Hippocampal formation (tissue), 2 donors: Measurements from ENCODE around the gene MAS1L.

ENCODE experiments used
- DNase-seq, 2 donors: peaks; one replicate each; lab custom pipeline; 2025; lab: John Stamatoyannopoulos, UW

The MAS1L gene

DNA sequence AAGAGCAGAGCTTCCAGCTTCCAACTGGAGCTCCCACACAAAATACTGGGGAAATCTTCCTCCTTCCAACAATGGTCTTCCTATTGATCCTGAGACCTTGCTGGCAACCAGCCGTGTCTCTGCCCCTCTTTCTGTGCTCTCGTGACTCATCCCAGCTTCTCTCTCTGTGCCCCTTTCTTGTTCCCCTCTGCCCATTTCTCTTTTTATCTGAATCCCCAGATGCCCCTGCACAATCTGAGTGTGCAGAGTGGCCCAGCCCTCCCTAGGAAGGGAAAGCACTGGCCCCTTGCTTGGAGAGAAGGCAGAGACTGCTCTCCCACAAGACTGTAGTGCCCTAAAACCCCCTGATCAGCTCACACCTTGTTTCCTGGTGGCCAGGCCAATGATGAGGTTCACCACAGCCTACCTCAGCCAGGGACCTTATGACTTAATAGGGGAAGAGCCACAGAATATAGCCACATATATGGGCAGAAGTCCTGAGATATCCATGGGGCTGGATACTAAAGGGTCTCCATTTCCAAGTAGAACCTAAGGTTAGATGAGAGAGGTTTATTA, 23.1 kb upstream of the MAS1L start:
- DNase-seq, result no peak

DNA sequence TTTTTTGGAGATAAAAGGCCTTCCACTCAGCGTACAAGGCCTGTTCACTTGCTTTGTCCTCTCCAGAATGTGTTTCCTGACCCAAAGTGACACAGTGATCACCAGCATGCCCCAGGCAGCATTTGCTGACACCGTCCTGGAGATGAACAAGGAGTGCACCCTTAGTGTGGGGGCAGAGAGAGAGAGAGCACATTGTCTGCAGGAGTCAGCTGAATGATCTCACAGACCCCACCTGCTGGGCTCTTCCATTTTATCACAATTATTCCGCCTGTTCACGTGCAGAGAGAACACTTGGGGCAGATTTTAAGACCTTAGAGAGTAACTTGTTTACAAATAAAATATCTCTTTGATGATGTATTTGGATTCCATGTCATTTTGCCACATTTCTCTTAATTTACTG, 22.4 kb upstream of the MAS1L start:
- no peak for DNase-seq

DNA sequence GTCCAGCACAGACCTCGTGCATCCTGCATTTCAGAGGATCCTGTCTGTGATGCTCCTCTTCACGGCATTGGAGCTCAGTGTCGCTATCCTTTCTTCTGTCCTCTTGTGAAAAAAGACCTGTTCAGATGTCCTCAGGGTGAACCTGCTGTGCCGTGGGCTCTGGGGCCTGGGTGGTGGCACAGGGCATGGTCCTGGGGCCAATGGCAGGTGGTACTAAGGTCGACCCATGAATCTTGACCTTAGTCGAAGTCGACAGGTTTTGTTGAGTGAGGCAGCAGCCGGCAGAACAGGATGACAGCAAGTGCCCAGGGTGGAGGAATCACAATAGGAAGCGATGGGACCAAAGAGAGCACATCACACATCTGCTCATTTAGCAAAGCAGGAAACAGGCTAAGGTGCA, 22.0 kb upstream of the MAS1L start:
- DNase-seq, result no peak

DNA sequence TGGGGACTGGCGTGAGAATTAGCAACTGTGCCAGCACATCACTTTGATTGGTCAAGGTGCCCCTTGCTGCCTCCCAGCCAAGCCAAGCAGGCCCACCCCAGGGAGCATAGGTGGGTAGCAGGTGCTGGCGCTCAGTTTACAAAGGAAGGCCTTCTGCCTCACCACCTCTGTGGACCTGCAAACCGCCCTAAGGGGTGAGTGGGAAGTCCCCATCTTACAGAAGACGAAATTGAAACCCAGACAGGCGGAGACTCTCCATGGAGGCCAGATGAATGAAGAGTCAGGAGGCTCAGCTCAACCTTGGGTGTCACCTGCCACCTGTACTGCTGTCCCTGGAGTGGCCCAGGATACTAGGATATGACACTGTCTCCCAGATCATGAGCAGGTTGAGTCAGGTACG, 21.5 kb upstream of the MAS1L start:
- DNase-seq, result no peak

DNA sequence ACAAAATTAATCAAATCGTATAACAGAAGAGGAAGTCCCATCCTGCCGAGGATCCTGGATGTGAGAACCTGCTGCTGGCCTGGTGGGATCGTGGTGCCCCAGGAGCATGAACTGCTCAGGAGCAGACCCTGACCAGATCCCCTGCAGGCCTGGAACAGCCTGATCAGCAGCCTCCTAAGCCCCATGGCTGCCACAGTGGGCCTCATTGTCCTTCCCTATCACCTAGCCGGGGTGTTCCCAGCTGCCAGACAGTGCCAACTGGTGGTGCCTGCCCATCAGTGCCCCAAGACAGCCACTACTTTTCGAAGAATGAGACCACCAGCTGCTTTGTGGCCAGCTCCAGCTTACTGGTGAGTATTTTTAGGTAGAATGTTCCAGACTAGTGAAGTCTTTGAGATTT, 19.6 kb upstream of the MAS1L start:
- no peak for DNase-seq

DNA sequence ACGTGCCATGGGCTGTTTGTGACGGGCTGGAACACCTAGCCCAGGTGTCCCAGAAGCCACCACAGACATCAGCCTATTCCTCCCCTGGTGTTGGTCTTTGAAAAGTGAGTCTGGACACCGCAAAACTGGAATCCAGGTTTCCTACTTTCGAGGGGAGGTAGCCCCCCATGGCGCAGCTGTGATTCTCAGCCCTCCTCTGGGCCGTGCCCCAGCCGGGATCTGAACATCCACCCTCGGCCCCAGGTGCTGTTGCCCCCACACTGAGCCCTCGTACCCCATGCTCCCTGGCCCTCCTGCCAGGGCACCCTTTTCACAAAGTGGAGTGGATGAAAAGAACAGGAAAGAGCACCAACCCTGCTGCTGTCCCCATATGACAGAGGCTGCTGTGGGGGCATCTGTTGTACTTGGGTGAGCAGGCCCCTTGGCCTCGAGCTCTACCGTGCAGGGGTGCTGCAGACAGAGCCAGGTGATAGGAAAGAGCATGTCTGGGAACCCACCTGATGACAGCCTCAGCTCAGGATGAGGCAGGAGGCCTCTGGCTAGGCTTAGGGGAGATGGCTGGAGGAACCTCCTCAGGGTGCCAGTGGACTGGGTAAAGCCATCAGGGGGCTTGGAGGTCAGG, 18.8 kb upstream of the MAS1L start:
- no peak for DNase-seq

DNA sequence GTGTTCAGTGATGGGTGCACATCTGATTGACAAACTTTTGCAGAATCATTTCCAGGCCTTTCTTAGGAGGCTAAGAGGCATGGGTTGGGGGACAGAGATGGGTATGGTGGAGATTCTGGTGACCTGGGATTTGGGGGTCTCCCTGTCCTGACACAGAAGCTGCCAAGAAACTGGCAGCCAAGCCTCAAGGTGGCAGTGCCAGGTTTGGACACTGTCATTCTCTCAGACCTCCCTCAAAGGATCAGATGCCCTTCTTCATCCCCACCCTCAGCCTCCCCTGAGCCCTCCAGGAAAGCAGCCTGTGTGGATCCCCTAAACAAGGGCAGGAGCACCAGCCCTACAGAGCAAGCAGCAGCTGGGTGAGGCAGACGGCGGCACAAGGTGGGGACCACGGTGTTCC, 18.1 kb upstream of the MAS1L start:
- DNase-seq, result no peak

DNA sequence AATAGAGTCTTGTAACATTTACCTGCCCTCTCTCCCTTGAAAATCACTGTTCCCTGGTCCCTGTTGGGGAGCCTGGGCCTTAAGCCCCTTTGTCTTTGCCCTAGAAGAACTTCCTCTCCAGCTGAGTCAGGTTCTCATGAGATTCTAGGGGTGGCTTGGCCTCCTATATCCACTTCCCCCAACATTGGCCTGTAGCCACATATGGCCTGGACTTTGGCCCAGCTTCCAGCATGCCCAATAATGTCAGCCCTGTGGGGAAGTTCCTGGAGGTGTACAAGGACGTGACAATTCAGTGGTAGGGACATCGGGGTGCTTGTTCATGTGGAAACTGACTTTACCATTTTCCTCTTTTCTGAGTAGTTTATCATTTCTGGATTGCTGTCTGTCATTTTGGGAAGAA, 17.2 kb upstream of the MAS1L start:
- DNase-seq, result no peak

DNA sequence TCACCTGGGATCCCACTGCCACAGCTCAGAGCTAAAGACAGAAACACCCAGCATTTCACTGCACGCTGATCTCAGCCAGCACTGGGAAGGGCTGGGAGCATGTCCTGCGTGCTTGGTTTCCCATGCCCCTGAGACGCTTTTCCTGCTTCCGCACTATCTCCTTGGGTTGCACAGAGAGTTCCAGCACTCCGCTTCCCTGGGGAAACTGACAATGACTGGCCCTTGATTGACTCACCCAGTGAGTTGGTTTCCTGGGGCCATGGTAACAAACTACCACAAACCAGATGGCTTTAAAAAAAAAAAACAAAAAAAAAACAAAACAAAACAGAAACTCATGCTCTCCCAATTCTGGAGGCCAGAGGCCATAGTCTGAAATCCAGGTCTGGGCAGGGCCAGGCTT, 14.8 kb upstream of the MAS1L start:
- no peak for DNase-seq

DNA sequence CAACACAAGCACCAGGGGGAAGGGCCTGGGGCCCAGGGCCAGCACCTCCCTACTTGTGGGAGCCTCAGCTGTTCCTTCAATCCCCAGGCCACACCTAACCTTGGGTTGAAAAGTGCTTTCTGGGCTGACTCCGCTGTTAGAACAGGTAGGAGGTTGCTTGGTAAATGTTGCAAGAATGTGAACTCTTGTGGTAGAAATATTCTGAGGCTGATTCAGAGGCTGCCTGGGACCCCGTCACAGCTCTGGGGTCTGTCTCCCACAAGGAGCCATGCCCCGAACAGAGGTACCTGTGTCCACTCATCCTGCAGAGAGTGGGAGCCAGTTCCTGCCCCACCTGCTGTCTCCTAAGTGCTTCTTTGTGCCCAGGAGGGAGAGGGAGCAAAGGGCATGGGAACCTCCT, 14.4 kb upstream of the MAS1L start:
- DNase-seq, result no peak

DNA sequence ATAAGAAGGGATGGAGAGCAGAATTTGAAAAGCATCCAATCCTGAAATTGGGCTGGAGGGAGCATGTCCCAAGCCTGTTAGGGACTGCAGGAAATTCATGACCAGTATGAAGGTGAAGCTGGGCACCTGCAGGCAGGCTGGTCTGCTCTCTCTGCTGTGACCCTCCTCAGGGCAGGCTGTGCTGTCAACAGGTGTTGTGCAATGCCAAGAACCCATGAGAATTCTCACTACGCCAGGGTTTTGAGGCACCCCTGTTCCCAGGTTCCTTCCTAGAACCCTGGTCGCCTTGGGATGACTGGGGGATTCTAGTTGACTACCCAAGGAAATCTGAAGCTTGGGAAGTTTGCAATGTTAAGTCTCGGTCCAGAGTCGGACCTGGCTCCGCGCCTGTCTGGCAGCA, 13.3 kb upstream of the MAS1L start:
- no peak for DNase-seq

DNA sequence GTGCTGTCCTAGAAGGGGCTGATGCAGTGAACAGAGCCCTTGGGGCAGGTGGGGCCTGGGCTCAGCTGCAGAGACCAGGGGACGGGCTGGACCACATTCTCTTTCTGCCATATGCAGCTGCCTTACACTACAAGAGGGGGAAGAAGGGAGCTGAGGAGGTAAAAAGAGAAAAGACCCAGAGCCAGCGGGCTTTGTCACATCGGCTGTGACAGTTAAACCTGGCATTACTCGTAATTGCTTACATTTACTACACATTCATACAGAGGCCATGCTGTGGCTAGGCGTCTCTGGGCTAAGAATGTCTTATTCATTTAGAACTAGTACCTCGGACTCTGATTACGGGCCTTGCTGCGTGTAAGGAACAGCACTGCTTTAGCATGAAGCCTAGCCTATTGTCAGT, 12.8 kb upstream of the MAS1L start:
- DNase-seq, result no peak

DNA sequence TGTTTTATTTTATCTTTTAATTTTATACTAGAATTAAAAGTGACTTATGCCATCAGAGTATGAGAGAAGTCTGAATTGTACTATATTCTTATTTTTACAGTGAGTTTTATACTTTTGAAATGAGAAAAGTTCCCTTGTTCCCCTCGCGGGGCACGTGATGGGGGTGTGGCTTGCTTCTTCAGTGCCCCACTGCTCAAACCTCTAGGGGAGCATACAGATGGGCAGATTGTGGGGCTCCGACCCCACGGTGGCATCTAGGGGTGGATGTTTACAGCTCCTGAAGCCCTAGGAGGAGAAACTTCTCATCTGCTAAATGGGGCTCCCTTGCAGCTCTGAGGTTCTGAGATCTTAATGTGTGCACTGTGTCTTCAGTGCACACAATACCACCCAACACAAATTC, 11.9 kb upstream of the MAS1L start:
- DNase-seq, result no peak

DNA sequence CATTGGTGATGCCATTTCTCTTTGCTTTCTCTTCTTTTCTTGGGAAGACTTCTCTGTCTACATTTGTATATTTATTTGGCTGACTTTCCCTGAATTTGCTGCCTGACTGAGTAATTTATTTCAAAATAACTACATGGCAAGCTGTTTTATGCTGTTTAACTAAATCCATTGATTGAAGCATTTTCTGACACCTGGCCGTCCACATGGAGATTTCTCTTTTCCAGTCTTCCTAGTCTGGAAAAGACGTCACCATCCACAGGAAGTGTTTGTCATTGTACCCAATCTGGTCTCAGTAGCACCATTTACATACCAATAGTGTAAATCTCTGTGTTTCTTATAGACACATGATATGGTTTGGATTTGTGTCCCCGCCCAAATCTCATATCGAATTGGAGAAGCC, 9.2 kb upstream of the MAS1L start:
- DNase-seq, result no peak

DNA sequence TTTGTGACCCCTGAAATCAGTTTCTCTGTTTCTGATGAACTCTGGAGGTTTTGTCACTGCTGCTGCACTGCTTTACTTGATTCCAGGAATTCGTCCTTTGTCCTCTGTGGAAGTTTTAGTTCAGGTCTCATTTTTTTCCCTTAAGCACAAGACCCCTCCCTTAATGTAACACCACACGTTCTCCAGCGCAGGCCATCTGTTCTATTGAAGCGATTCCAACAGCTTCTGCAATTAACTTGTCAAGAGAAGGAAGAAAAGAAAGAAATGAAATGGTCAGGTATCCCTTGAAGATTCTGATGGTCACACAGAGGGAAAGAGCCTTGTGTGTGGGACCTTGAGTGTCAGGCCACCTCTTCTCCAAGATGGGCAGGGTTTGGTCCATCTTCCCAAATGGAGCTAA, 7.8 kb upstream of the MAS1L start:
- DNase-seq, result no peak

DNA sequence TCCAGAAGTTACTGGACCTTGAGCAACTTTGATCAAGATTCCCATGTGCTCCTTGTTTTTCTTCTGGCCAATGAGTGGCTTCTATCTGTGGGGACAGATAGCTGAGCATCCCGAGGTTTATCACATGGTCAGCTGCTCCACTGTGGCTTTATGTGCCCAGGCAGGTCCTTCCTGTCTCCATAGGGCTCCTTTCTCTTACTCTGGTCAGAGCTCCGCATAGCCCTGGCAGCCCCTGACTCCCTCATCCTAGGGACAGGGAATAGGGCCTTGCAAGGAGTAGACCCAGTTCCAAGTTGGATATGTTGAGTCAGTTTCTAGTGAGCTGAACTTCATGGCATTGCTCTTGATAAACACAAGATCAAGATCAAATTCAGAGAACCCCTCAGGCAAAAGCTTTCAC, 6.4 kb upstream of the MAS1L start:
- no peak for DNase-seq

DNA sequence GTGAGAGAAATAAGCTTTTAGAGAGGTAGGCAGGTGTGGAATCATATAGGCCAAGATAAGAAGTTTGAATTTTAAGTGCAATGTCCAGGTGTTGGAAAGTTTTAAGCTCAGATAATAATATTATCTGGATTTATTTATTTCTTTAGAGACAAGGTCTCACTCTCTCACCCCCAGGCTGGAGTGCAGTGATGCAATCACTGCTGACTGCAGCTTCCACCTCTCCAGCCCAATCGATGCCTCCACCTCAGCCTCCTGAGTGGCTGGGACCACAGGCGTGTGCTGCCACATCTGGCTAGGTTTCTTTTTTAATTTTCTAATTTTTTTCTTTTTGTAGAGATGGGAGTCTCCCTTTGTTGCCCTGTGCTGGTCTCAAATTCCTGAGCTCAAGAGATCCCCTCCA, 5.5 kb upstream of the MAS1L start:
- no peak for DNase-seq

DNA sequence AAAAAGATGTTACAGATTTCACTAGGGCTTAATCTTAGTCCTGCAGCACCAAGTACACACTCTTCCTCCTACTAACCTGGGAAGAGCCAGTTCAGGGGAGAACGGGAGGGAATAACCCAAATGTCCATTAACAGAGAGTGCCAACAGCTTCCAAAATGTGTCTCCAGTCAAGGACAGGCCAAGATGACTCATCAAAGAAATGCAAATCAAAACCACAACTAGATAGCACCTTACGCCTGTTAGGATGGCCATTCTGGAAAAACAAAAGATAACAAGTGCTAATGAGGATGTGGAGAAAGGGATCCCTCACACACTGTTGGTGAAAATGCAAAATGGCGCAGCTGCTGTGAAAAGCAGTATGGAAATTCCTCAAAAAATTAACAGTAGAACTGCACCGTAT, 3.8 kb upstream of the MAS1L start:
- no peak for DNase-seq

DNA sequence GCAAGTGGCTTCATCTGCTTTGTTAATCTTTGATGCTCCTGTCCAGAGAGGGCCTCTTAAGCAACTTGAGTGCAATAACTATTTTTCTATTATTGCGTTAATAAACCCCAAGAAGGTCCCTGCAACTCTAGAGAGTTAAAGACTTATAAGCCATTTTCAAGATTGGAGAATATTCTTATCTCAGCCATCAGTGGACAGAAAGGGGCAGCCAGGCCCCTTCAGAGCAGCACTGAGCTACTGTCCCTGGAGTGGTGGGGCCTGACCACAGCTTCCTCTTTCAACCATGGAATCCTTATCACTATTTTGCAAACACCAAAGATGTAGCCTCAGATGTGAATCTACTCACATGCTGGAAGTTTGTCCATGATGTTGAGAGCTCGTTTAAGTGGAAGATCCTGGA, 2.8 kb upstream of the MAS1L start:
- DNase-seq, result no peak

DNA sequence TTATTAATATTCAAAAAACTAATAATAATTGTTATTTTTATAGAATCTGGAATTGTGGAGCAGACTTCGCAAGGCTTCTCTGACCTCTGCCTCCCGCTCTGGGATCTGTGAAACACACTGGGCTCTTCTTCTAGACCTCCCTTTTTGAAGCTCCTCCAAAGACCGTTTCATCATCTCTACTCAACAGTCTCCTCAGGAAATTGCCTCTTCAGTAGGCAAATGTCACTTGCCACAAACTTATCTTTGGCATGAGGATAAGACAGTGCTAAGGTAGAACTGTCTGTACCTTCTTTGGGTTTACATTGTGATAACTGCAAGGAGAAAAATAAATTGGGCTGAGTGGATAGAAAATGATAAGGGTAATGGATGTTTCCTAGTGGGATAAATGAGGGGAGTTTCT, 2.3 kb upstream of the MAS1L start:
- no peak for DNase-seq

DNA sequence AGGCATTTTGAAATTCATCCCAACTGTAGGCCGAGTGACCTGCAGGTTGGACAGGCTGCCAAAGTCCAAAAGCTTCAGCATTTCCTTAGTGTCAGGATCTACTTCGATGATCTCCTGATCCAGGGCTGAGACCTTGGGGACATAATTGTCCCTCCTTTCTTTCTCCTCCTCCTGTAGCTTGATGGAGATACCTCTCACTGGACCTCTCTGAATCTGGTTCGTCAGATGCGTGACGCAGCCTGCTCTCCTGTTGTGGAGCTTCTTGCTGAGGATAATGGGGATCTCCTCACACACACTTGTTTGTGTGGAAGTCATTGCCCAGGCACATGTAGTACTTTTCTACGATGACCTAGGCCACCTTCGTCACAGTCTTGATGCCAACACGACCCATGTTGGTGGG, 1.5 kb upstream of the MAS1L start:
- DNase-seq, result no peak

DNA sequence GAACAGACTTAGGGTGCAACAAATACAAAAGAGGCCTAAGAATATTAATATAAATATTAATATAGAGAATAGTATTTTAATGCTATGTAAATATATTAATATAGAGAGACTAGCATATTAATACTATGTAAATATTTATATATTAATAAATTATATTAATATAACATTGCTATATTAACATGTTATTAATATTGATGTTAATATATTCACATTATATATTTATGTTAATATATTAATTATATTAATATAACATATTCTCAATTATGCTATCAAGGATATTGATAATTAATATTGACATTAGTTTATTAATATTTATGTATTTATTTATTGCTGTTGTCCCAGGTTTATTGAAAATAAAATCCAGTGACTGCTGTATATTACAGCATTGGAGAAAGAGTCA, 1.1 kb upstream of the MAS1L start:
- no peak for DNase-seq

DNA sequence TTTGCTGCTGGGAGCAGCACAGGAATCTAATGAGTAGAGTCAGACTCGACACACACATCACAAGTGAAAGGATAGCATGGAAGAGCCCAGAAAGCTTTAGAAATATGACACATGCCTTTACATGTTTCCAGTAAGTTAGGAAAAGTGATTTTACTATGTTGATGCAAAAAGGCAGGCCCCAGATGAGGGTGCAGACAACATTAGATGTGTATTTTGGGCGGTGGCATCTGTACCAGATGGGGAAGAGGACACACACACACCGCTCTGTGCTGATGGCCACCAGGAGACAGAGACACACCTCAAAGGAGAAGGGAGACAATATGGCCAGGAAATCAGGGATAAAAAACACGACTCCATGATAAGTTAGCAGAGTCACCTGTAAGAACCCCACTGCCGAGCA, 625 bp downstream of the MAS1L start:
- no peak for DNase-seq

DNA sequence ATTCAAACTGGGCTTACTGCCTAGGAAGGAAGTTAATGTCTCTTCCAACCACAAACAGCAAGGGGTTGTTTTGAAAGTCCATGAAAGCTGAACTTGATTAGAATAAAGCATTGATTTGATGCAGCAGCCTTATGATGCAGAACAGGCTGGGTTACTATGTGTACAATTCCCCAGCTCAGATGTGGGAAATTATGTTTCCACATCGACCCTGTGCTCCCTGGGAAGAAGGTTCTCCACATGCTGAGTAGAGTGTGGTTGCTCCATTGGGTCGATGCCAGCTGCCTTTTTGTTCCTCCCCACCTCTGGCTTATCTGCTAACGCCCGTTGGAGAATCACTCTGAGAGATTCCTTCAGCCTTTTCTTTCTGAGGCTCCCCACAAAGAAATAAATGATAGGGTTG, 1.2 kb downstream of the MAS1L start:
- DNase-seq, result no peak

DNA sequence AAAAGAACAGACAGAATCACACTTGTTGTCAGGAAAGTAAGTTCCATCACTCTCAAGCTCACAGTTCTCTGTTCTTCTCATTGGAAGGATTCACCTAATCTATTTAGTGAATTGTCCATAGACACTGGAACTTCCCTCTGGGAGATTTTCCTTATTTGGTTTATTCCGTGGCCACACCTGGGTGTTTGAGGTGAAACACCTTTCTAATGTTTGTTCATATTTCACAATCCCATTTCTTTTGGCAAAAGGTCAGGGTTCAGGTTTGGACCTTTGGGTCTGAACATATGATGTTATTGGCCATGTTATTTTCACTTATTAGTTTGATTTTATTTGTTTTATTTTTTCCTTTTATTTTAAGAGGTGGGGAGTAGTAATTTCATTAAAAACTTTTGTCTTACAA, 4.0 kb downstream of the MAS1L start:
- no peak for DNase-seq
